ENCODE results near the gene SPPL2B. TPM values are rescaled to one million over a fixed set of nuclear protein-coding genes. Genes with fewer than 3 reads are reported as not detected.
A peak's percentile ranks its signal among the peaks of the same experiment; 100 is the strongest.

SPPL2B gene
- total RNA-seq, 4 donors from 2014 or later = 196 to 448 (median 270) TPM

DNA sequence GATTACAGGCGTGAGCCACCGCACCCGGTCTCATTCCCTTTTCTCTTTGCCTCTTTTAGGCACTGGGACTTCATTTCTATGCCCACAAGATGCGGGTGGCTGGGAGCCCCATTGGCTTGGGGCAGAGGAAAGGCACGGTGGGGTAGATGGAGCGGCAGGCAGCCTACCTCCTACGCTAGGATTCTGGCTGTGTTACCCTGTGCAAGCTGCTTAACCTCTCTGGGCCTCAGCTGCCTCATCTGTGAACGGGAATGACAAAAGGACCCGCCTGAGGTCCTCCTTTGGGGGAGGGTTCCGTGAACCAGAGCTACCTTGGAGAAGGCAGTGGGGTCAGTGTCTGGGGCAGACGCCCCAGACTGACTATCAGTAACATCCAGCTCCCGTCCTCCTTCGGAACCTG lies 11.2 kb upstream of the SPPL2B start:
- H3K4me1 ChIP-seq = peaks cover 0 to 8% (median 3%) of the 10 kb centered on the region in 4 donors
- no peak for DNase-seq
- H3K27me3 ChIP-seq = peaks cover 0 to 8% of the 10 kb centered on the region in 2 donors
- TF ChIP-seq POLR2A (IDR thresholded peaks at IDR 0.05) = no peak
- TF ChIP-seq, protein P1, sequence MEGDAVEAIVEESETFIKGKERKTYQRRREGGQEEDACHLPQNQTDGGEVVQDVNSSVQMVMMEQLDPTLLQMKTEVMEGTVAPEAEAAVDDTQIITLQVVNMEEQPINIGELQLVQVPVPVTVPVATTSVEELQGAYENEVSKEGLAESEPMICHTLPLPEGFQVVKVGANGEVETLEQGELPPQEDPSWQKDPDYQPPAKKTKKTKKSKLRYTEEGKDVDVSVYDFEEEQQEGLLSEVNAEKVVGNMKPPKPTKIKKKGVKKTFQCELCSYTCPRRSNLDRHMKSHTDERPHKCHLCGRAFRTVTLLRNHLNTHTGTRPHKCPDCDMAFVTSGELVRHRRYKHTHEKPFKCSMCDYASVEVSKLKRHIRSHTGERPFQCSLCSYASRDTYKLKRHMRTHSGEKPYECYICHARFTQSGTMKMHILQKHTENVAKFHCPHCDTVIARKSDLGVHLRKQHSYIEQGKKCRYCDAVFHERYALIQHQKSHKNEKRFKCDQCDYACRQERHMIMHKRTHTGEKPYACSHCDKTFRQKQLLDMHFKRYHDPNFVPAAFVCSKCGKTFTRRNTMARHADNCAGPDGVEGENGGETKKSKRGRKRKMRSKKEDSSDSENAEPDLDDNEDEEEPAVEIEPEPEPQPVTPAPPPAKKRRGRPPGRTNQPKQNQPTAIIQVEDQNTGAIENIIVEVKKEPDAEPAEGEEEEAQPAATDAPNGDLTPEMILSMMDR (IDR thresholded peaks at IDR 0.05) = no peak
- H3K4me3 ChIP-seq = no peak overlapping the region
- peak overlapping the region in 1 of 4 donors; percentile 70 for H3K27ac ChIP-seq
- peaks cover 0 to 3% (median 0%) of the 10 kb centered on the region in 4 donors for H3K9me3 ChIP-seq
- peaks cover 0 to 14% (median 0%) of the 10 kb centered on the region in 3 donors for H3K36me3 ChIP-seq

DNA sequence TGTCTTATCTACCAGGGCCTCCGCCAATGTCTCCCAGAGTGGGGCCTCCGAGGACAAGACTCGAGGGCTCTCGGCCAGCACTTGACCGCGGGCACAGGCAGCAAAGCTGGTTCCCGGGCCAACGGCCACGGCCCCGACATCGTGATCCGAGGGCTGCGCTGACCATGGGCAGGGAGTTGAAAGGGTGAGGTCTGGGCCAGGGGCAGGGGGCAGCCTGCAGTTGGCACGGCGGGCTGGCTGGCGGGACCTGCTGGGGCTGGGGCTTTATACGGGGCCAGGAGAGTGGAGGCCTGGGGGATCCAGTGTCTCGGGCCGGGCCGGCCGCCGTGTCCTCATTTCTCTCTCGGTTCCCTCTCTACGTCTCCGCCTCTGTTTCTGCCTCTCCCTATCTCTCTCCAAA lies 10.7 kb upstream of the SPPL2B start:
- Histone ChIP-seq H3K9me3 (peaks cover 0 to 3% (median 0%) of the 10 kb centered on the region in 4 donors), H3K27me3 (peaks cover 0 to 4% of the 10 kb centered on the region in 2 donors), H3K27ac (peak overlapping the region in 2 of 4 donors; percentile 2 to 70), H3K36me3 (peaks cover 0 to 18% (median 0%) of the 10 kb centered on the region in 3 donors), H3K4me1 (peaks cover 0 to 8% (median 3%) of the 10 kb centered on the region in 4 donors), H3K4me3 (no peak overlapping the region)
- TF ChIP-seq, protein P1 (IDR thresholded peaks at IDR 0.05) = no peak
- no peak for TF ChIP-seq POLR2A (IDR thresholded peaks at IDR 0.05)
- DNase-seq = no peak

DNA sequence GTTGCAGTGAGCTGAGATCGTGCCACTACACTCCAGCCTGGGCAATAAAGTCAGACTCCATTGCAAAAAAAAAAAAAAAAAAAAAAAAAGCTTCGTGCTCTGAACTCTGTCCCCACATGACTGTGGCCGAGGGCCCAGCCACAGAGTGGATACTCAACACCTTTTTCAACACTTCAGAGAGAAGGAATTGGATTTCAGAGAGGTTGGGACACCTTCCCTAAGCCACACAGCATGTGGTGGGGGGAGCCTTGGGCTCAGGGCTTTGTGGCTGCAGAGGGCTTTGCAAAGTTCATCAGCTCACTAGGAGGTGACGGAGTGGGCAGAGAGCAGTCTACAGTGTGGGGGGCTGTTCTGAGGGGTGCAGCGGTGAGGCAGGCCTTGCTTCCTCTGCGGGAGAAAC lies 9.6 kb upstream of the SPPL2B start:
- H3K4me1 ChIP-seq = peaks cover 0 to 8% (median 3%) of the 10 kb centered on the region in 4 donors
- H3K4me3 ChIP-seq = no peak overlapping the region
- DNase-seq = no peak
- H3K27ac ChIP-seq = peak overlapping the region in 1 of 4 donors; percentile 70
- H3K36me3 ChIP-seq = peaks cover 0 to 30% (median 0%) of the 10 kb centered on the region in 3 donors
- TF ChIP-seq POLR2A (IDR thresholded peaks at IDR 0.05) = no peak
- TF ChIP-seq, protein P1 (IDR thresholded peaks at IDR 0.05) = no peak
- no peaks in the 10 kb centered on the region for H3K27me3 ChIP-seq
- peaks cover 0 to 3% (median 0%) of the 10 kb centered on the region in 4 donors for H3K9me3 ChIP-seq

DNA sequence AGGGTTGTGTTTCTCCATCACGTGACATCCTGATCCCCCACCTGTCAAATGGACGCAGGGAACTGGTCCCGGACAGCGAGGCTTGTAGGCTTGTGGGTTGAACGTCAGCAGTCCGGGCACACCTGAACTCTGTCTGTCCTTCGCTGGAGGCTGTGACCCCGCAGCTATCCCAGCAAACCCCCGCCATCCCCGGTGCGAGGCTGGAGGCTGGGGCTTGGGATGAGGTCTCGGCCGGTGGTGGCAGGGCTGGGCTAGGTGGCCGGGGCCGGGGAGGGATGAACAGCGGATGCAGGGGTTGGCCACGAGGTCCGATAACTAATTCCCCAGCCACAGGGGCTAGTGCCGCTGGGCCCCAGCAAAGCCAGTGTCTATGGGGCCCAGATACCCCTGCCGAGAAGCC lies 8.9 kb upstream of the SPPL2B start:
- Histone ChIP-seq H3K27ac (peak overlapping the region in 1 of 4 donors; percentile 70), H3K4me3 (no peak overlapping the region), H3K4me1 (peaks cover 0 to 12% (median 3%) of the 10 kb centered on the region in 4 donors), H3K9me3 (peaks cover 0 to 1% (median 0%) of the 10 kb centered on the region in 4 donors), H3K27me3 (no peaks in the 10 kb centered on the region), H3K36me3 (peaks cover 0 to 35% (median 0%) of the 10 kb centered on the region in 3 donors)
- no peak for DNase-seq
- TF ChIP-seq, protein P1 (IDR thresholded peaks at IDR 0.05) = no peak
- TF ChIP-seq POLR2A (IDR thresholded peaks at IDR 0.05) = no peak

DNA sequence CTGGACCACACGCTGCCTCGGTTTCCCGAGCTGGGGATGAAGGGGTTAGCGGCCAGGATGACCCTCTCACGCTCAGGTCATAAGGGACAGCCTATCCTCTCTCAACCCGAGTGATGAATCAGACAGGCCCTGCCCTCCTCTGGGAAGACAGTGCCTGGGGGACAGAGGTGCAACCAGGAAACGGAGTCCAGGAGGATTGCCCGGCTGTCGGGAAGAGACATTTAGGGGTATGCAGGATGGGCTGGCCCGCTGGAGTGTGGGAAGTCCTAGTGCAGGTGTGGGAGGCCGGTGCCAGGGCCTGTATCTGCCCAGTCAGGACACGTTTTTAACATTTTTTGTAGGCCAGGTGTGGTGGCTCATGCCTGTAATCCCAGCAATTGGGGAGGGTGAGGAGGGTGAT lies 8.4 kb upstream of the SPPL2B start:
- Histone ChIP-seq H3K4me3 (no peak overlapping the region), H3K27me3 (no peaks in the 10 kb centered on the region), H3K4me1 (peaks cover 0 to 17% (median 3%) of the 10 kb centered on the region in 4 donors), H3K9me3 (no peaks in the 10 kb centered on the region), H3K27ac (no peak overlapping the region), H3K36me3 (peaks cover 0 to 38% (median 0%) of the 10 kb centered on the region in 3 donors)
- DNase-seq = no peak
- no peak for TF ChIP-seq POLR2A (IDR thresholded peaks at IDR 0.05)
- TF ChIP-seq, protein P1 (IDR thresholded peaks at IDR 0.05) = no peak

Measured in Peyer's patch (tissue), 4 donors.